GM04504 (cell line): Measurements from ENCODE around the gene ISLR.

ENCODE experiments used
- DNase-seq: peaks from one replicate; pipeline ENCODE4 v3.0.0-alpha.2; 2012; ENCODE audit warnings: low read depth

Gene ISLR

DNA sequence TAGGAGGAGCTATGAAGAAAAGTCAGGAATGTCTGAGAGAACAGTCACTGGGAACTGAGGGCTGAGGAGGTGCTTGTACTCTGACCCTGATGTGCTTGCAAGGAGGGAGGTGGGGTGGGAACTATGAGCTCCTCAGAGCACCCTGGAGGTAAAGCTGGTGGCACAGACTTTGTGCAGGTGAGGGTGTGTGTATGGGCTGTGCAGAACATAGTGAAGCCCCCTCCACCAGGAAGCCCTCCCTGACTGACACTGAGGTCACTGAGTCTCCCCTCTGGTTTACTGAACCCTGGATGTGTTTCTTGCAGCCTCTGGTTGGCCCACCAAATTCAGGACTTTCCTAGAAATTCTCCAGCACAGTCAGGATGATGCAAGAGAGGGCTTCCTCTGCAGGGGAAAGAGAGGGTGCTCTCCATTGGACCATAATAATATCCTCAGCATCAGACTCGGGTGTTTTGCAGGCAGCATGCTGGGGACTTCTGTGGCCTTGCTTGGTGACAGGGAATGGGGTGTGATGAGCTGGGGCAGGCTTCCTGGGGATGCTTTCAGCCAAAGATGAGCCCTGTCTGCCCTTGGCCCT lies 1.5 kb upstream of the ISLR start:
- DNase-seq, result no peak

DNA sequence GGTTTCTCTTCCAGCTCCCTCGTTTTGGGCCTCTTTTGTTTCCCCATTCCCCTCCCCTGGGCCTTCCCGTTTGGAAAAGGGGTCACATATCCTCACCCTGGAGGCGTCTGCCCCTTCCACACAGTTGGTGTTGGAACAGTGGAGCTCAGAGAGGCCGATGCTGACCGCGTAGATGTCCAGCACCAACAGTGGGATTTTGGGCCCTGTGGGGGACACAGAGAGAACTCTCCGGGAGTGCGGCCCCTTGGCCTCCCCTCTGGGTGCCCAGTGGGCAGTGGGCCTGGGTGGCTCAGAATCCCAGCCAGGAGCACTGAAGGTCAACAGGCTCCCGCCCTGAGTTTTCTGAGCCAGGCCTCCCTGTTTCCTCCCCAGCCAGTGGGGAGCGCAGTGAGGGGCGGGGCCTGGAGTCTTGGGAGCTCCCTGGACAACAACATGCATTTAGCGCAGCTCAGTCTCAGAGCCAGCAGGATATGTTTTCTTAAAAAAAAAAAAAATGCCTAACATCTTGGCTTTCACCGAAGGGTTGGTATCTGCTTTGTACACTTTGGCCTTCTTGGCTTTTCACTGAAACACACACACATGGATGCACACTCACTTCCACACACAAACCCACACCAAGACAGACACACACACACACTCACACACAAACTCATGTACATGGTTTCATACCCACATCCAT lies 670 bp upstream of the ISLR start:
- no peak for DNase-seq

DNA sequence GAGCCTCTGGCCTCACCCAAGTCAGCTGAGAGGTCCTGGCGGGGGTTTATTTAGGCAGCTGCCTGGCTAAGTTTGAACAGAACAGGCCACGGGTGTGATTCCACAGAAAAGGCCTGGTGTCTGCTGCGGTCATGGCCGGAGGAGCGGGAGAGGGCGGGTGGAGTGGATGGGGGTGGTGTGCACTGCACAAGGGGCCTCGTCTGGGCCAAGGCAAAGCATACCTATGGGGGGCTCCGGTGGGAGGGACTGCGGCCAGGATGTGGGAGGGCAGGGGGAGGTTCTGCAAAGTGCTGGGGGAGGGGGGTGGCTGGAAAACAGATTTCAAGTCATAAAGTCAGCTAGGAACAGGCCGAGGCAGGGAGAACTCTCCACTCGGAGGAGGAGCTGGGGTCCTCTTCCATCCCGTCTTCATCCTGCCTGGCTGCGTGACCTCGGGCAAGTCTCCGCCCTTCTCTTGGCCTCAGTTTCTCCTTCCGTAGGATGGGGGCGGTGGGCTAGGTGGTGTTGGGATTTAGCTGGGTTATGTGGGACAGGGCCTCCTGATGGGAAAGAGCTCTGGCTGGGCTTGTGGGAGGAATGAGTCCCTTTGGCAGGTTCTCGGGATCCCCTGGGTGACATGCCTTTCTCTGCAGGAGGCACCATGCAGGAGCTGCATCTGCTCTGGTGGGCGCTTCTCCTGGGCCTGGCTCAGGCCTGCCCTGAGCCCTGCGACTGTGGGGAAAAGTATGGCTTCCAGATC lies 878 bp downstream of the ISLR start:
- no peak for DNase-seq

DNA sequence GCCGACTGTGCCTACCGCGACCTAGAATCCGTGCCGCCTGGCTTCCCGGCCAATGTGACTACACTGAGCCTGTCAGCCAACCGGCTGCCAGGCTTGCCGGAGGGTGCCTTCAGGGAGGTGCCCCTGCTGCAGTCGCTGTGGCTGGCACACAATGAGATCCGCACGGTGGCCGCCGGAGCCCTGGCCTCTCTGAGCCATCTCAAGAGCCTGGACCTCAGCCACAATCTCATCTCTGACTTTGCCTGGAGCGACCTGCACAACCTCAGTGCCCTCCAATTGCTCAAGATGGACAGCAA lies 1.4 kb downstream of the ISLR start:
- no peak for DNase-seq

GRCh38 chr15:74175271-74176191 lies 2.0 kb downstream of the ISLR start:
- no peak for DNase-seq

GRCh38 chr15:74176262-74177214 lies 3.0 kb downstream of the ISLR start:
- DNase-seq, result no peak

- DNase-seq, result no peak
Observed at GRCh38 chr15:74178326-74179100, 5.0 kb downstream of the ISLR start.

- peak; percentile 96 for DNase-seq
Observed at GRCh38 chr15:74179101-74179841, 5.8 kb downstream of the ISLR start.

GRCh38 chr15:74179983-74180880 lies 6.7 kb downstream of the ISLR start:
- DNase-seq, result no peak

- no peak for DNase-seq
Observed at GRCh38 chr15:74180881-74181602, 7.5 kb downstream of the ISLR start.

GRCh38 chr15:74182131-74182530 lies 8.6 kb downstream of the ISLR start:
- no peak for DNase-seq

DNA sequence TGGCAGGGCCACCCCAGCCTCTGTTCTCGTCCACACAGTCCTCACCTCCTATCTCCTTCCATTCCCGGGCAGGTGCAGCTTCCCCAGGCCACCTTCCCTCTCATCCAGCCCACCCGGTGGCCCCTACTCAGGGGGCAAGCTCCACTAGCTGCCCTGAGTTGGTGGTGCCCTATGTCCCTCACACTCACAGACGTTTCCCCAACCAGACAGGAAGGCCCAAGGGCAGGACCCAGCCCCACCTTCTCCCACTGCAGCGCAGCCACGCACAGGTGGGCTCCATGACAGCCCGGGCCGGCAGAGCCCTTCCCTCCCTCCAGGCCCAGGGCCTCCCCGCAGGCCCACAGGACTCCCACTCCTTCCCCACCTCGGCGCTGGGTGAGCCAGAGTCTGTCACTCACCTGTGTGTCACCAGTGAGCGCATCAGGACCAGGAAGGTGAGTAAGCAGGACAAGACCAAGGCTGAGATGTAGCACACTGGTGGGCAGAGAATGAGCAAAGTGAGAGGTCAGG lies 11.1 kb downstream of the ISLR start:
- no peak for DNase-seq

GRCh38 chr15:74185710-74186348 lies 12.3 kb downstream of the ISLR start:
- no peak for DNase-seq

- no peak for DNase-seq
Observed at GRCh38 chr15:74188216-74188615, 14.7 kb downstream of the ISLR start.

DNA sequence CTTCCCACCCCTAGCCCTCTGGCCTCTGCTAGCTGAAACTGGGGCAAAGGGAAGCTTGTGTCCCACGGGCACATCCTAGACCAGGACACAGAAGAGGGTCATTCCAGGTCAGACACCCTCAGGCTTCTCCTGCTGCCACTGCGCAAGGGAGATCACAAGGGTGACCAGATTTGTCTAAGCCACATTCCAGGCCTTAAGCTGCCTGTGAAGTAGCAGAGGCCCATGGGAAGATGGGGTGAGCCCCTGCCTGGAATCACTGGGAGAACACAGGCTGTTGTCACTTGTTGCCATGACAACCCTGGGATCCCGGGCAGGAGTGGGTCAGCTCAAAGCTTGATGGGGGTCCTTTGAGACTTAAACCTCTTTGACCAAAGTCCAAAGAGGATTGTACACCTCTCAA lies 18.3 kb downstream of the ISLR start:
- DNase-seq, result no peak

GRCh38 chr15:74192751-74193150 lies 19.2 kb downstream of the ISLR start:
- DNase-seq, result no peak

DNA sequence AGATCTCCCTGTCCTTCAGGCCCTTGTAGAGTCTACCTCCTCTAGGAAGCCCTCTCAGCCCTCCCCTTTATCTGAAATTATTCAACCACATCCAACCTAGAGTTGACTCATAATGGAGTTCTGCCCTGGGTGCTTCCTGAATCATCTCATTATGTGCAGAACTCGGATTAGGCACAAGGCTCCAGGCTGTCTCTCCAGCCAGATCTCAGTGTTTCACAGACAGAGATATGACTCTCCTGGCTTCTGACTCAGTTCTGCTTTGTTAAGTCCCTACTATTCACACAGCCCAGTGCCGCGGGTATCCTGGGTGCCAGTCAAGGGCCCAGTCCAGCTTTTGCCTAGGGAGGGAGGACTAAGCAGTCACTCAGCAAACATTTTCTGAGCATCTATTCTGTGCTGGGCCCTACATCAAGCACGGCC lies 19.8 kb downstream of the ISLR start:
- DNase-seq, result no peak
